Peyer's patch (tissue), 4 donors: ENCODE results near the gene OR1I1. TPM values are rescaled to one million over a fixed set of nuclear protein-coding genes. Genes with fewer than 3 reads are reported as not detected.
A peak's percentile ranks its signal among the peaks of the same experiment; 100 is the strongest.

Experiments
- DNase-seq, 3 donors: peaks; one replicate each; pipeline ENCODE4 v3.0.0-alpha.2; 2017 to 2019
- H3K27ac ChIP-seq, 4 donors: fragments of 200-600 bp; sonication (generic); one replicate each; pipeline ENCODE4 v1.5.1; 2016 to 2019
- H3K27me3 ChIP-seq, 2 donors: fragments of 200-600 bp; sonication (generic); one replicate each; pipeline ENCODE4 v1.5.1; 2019
- H3K36me3 ChIP-seq, 3 donors: fragments of 200-600 bp; sonication (generic); one replicate each; pipeline ENCODE4 v1.5.1; 2016 to 2019
- H3K4me1 ChIP-seq, 4 donors: fragments of 200-600 bp; sonication (generic); one replicate each; pipeline ENCODE4 v1.5.1; 2016 to 2019
- H3K4me3 ChIP-seq, 4 donors: fragments of 200-600 bp; sonication (generic); 1 replicate in 3 of 4; 2 replicates in 1 of 4; pipeline ENCODE4 v1.5.1; 2016 to 2019; ENCODE audit warnings: mild to moderate bottlenecking in 1 of 4
- H3K9me3 ChIP-seq, 4 donors: fragments of 200-600 bp; sonication (generic); one replicate each; pipeline ENCODE4 v1.5.1; 2016 to 2019; ENCODE audit warnings: mild to moderate bottlenecking in 1 of 4
- CTCF ChIP-seq, 6 experiments: fragments of 450-650 bp in 4 of 6; fragments of 200-600 bp in 2 of 6; sonication (generic) in 1 of 6; IDR thresholded peaks; one replicate each; pipeline ENCODE4 v1.5.1; 2017 to 2019; ENCODE audit warnings: antibody characterized with exemption in 6 of 6, mild to moderate bottlenecking in 3 of 6, moderate library complexity in 1 of 6
- POLR2A ChIP-seq, 2 donors: fragments of 450-650 bp; IDR thresholded peaks; one replicate each; pipeline ENCODE4 v1.5.1; 2017; ENCODE audit warnings: antibody characterized with exemption in 2 of 2, mild to moderate bottlenecking in 2 of 2, moderate library complexity in 2 of 2
- total RNA-seq, 4 donors: library from RNA; depleted of rRNA; stranded (reverse); fragments of >200 nt; gene quantifications; one replicate each; pipeline ENCODE4 v1.1.0, GENCODE V29; 2016

OR1I1 gene
- total RNA-seq, 4 donors from 2014 or later, result not detected

DNA sequence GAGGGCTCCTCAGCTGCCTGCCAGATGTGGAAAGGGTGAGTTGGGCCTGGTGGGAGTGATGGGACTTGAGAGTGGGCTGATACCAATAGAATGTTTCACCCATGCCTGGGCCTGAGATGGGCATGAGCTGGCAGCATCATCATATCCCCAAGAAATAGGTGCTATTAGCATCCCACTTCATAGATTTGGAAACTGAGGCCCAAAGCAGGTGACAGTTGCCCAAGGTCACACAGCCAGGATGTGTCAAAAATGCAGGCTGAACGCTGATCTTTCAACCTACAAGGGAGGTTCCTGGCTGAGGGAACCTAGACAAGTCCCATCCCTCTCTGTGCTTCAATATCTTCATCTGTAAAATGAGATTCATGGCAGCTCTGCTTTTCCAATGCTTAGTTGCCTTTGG, 29.7 kb downstream of the OR1I1 start:
- TF ChIP-seq CTCF (IDR thresholded peaks at IDR 0.05), result no peak
- no peak for TF ChIP-seq POLR2A (IDR thresholded peaks at IDR 0.05)
- DNase-seq, result no peak
- peaks cover 0 to 11% (median 3%) of the 10 kb centered on the region in 4 donors for H3K4me1 ChIP-seq
- H3K36me3 ChIP-seq, result peaks cover 0 to 52% (median 0%) of the 10 kb centered on the region in 3 donors
- H3K27me3 ChIP-seq, result peaks cover 0 to 6% of the 10 kb centered on the region in 2 donors
- no peak overlapping the region for H3K27ac ChIP-seq
- no peak overlapping the region for H3K4me3 ChIP-seq
- no peaks in the 10 kb centered on the region for H3K9me3 ChIP-seq

- DNase-seq, result no peak
- Histone ChIP-seq H3K4me1 (peaks cover 0 to 11% (median 2%) of the 10 kb centered on the region in 4 donors), H3K9me3 (no peaks in the 10 kb centered on the region), H3K36me3 (peaks cover 0 to 58% (median 0%) of the 10 kb centered on the region in 3 donors), H3K4me3 (no peak overlapping the region), H3K27me3 (peaks cover 0 to 5% of the 10 kb centered on the region in 2 donors), H3K27ac (no peak overlapping the region)
- TF ChIP-seq POLR2A (IDR thresholded peaks at IDR 0.05), result no peak
- TF ChIP-seq CTCF (IDR thresholded peaks at IDR 0.05), result no peak
These were observed 30.4 kb downstream of the OR1I1 start for GRCh38 chr19:15112385-15112784.

GRCh38 chr19:15113245-15114152, 31.5 kb downstream of the OR1I1 start:
- no peaks in the 10 kb centered on the region for H3K27me3 ChIP-seq

GRCh38 chr19:15114153-15114540, 32.1 kb downstream of the OR1I1 start:
- Histone ChIP-seq H3K4me1 (peaks cover 0 to 5% (median 0%) of the 10 kb centered on the region in 4 donors), H3K9me3 (no peaks in the 10 kb centered on the region), H3K27ac (no peak overlapping the region), H3K4me3 (no peak overlapping the region), H3K27me3 (no peaks in the 10 kb centered on the region), H3K36me3 (peaks cover 0 to 76% (median 0%) of the 10 kb centered on the region in 3 donors)
- no peak for DNase-seq
- TF ChIP-seq POLR2A (IDR thresholded peaks at IDR 0.05) (no peak), CTCF (IDR thresholded peaks at IDR 0.05) (no peak)

More at GRCh38 chr19:15113245-15114152, 31.5 kb downstream of the OR1I1 start:
- no peaks in the 10 kb centered on the region for H3K9me3 ChIP-seq
- peaks cover 0 to 5% (median 0%) of the 10 kb centered on the region in 4 donors for H3K4me1 ChIP-seq
- peaks cover 0 to 69% (median 0%) of the 10 kb centered on the region in 3 donors for H3K36me3 ChIP-seq
- DNase-seq, result no peak
- H3K4me3 ChIP-seq, result no peak overlapping the region
- no peak for TF ChIP-seq POLR2A (IDR thresholded peaks at IDR 0.05)
- no peak for TF ChIP-seq CTCF (IDR thresholded peaks at IDR 0.05)
- no peak overlapping the region for H3K27ac ChIP-seq

DNA sequence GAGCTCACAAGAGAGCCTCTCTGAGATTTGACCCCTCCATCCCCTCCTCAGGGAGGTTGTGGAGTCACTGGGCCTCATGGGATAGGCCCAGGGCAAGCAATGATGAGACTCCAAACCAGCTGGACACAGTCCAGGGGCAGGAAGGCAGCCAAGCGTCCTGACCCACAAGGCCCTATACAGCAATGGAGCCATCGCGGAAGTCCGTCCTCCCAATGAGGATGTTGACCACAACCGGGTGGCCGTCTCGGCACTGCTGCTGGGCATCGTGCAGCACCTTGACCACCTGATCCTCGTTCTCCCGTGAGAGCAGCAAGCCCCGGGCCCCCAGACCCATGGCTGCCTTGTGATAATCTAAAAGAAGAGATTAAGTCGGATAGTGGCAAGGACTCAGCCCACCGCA, 33.1 kb downstream of the OR1I1 start:
- Histone ChIP-seq H3K9me3 (no peaks in the 10 kb centered on the region), H3K36me3 (peaks cover 0 to 81% (median 0%) of the 10 kb centered on the region in 3 donors), H3K4me3 (no peak overlapping the region), H3K27me3 (no peaks in the 10 kb centered on the region), H3K27ac (peak overlapping the region in 2 of 4 donors; percentile 12 to 15), H3K4me1 (peaks cover 0 to 5% (median 0%) of the 10 kb centered on the region in 4 donors)
- peak in 2 of 3 donors; percentile 23 to 66 for DNase-seq
- TF ChIP-seq POLR2A (IDR thresholded peaks at IDR 0.05) (no peak), CTCF (IDR thresholded peaks at IDR 0.05) (no peak)
